Gastroesophageal sphincter (tissue), 3 donors: ENCODE measurements around the gene TMEM163.

Source experiments
- CTCF ChIP-seq, 4 experiments: fragments of 200-600 bp in 2 of 4; fragments of 450-650 bp in 2 of 4; sonication (generic) in 1 of 4; IDR thresholded peaks; one replicate each; pipeline ENCODE4 v1.5.1; 2017 to 2019; ENCODE audit warnings: antibody characterized with exemption in 4 of 4, mild to moderate bottlenecking in 2 of 4, moderate library complexity in 2 of 4
- EP300 ChIP-seq: sonication (generic); formaldehyde crosslinking; IDR thresholded peaks from one replicate; pipeline ENCODE4 v1.6.1; 2017; ENCODE audit warnings: antibody characterized with exemption, mild to moderate bottlenecking
- POLR2A ChIP-seq, 2 donors: fragments of 450-650 bp; IDR thresholded peaks; one replicate each; pipeline ENCODE4 v1.6.1; 2017; ENCODE audit warnings: antibody characterized with exemption in 2 of 2, mild to moderate bottlenecking in 2 of 2, moderate library complexity in 1 of 2
- POLR2AphosphoS5 ChIP-seq: sonication (generic); formaldehyde crosslinking; IDR thresholded peaks from one replicate; pipeline ENCODE4 v1.6.1; 2017; ENCODE audit warnings: antibody characterized with exemption

- TF ChIP-seq POLR2A (IDR thresholded peaks at IDR 0.05), result no peak
- TF ChIP-seq CTCF (IDR thresholded peaks at IDR 0.05), result no peak
- no peak for TF ChIP-seq POLR2AphosphoS5
- no peak for TF ChIP-seq EP300
These were observed 12.0 kb downstream of the TMEM163 start for GRCh38 chr2:134706587-134707329.
